Measurements from ENCODE around the gene MPP3.

Gene MPP3

DNA sequence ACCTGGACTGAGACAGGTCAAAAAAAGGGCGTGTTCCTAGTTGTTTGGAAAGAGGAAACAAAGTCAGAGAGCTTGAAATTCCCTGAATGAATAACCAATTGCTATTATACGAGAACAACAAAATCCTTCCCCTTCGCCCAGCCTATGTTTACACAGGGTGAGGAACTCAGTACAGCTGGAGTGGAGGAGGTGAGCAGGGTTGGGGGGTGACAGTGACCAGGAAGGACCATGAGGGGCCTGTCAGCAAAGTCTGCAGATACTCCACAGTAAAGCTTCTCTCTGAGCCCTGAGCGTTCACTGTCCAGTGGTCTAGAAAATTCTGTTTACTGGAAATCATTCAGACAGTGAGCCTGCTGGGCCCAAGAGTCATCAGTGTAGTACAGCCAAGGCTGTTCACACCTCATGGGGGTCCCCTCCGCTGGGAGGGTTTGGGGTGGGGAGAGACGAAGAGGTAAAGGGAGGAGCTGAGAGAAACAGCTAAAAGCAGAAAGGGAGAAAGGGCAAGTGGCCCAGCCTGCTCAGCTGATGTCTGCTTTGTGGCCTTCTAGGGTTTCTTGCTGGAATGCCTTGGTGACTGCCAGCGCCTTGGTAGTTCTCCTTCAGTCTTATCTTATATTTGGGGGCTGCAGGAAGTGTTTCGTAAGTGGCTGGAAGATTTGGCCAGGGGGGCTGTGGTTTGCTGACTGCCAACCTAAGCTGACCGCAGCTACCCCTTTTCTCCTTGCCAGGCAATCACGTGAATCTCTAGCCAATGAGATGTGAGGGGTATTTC lies 59.9 kb downstream of the MPP3 start:
- no peak for DNase-seq (ENCODE audit: low spot score)

GRCh38 chr17:43771463-43771862 lies 61.5 kb downstream of the MPP3 start:
- DNase-seq (ENCODE audit: low spot score) = no peak

DNA sequence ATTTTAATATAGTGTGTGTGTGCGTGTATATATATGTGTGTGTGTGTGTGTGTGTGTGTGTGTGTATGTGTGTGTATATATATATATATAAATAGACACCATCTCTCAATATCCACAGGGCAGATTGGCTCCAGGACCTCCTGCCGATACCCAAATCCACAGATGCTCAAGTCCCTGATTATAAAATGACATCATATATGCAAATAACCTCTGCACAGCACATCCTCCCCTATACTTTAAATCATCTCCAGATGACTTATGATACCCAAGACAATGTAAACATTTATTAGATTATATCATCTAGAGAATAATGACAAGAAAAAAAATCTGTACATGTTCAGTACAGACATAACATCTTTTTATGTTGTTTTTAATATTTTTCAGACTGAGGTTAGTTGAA lies 62.0 kb downstream of the MPP3 start:
- no peak for DNase-seq (ENCODE audit: low spot score)

GRCh38 chr17:43769859-43770258 lies 63.1 kb downstream of the MPP3 start:
- no peak for DNase-seq (ENCODE audit: low spot score)

- DNase-seq (ENCODE audit: low spot score) = no peak
Measured at GRCh38 chr17:43769426-43769825, 63.5 kb downstream of the MPP3 start.

DNA sequence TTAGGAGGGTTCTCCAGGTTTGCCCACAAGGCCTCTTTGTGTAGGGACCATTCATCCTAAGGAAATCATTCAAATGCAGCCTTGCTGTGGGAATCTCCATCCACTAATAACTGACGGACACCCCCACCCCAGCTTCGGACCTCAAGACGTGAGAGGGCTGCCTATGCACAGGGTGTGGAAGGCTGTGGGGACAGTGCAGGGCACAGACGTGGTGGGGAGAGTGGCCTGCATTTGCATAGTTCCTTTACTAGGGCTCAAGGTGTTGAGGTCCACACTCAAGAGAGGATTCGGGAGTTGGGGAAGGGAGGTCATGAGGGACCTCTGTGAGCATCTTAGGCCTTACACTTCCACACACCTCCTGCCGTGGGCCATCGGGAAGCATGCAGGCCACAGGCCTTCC lies 64.0 kb downstream of the MPP3 start:
- no peak for DNase-seq (ENCODE audit: low spot score)

DNA sequence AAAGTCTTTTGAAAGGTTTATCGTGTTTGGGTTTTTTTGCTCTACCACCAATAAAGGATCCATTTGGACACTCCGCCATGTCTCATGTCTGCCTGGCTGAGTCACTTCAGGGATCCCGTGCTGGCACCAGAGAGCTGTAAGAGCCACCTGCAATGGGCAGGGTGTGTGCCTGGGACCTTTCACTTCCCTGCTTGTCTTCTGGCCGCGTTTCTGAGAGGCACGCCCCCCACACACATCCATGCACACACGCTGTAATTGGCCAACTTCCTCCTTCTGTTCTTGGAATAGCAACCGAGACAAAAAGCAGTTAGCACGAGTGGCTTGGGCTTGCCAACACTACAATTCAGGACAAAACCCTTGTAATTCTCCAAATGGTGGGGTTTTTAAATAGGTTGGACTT lies 64.6 kb downstream of the MPP3 start:
- no peak for DNase-seq (ENCODE audit: low spot score)

- DNase-seq (ENCODE audit: low spot score) = no peak
Measured at GRCh38 chr17:43767713-43768059, 65.3 kb downstream of the MPP3 start.

GRCh38 chr17:43767053-43767712 lies 65.8 kb downstream of the MPP3 start:
- DNase-seq (ENCODE audit: low spot score) = no peak

DNA sequence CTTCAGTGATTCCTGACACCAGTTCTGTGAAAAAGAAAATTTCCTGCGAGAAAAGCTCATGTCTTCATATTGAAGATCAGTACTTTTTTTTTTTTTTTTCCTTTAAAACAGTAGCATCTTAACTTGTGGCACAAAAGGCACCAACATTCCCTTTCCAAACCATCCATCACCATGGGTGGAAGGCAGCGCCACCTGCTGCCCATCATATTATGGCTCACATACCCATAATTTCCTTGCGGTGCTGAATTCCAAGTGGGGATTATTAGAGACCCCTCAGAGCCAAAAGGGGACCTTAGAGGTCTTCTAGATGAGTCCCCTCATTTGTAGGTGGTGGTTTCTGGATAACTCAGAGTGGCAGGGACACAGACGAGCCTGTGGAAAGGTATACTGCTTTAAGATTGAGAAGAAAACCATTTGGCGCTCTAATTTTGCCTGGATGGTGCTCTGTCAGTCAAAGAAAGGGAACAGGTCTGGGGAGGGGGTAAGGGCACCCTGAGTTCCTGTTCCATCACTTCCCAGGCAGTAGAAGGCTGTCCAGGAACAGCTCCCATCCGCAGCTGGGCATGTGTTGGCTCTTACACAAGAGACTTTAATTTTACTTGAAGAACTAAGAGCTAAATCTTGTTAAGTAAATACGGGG lies 66.4 kb downstream of the MPP3 start:
- DNase-seq (ENCODE audit: low spot score) = peak; percentile 19

- peak; percentile 92 for DNase-seq (ENCODE audit: low spot score)
Measured at GRCh38 chr17:43760254-43760852, 72.6 kb downstream of the MPP3 start.

DNA sequence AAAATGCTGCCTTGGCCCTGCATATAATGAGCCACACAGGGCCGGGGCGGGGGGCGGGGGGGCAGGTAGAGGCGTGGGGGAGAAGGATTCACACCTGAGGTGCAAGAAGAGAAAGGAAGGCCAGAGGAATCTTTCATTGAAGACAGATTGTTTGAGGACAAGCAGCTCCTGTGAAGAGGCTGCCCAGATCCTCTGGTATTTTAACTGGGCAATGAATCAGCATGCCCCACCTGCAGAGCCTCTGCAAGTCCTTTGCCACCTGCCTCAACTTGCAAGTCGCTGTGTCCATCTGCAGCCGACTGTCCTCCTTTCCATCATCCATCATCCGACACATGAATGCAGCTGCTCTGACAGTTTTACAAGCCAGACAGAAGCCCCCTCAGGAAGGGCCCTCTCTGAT lies 73.1 kb downstream of the MPP3 start:
- DNase-seq (ENCODE audit: low spot score) = no peak

GRCh38 chr17:43758497-43759174 lies 74.3 kb downstream of the MPP3 start, which contains the start of gene SOST:
TSS of gene SOST (minus strand) at chr17:43758791. CDS start at chr17:43758741, 50 bp downstream.
- DNase-seq (ENCODE audit: low spot score) = no peak

GRCh38 chr17:43758086-43758485 lies 74.9 kb downstream of the MPP3 start:
- no peak for DNase-seq (ENCODE audit: low spot score)

DNA sequence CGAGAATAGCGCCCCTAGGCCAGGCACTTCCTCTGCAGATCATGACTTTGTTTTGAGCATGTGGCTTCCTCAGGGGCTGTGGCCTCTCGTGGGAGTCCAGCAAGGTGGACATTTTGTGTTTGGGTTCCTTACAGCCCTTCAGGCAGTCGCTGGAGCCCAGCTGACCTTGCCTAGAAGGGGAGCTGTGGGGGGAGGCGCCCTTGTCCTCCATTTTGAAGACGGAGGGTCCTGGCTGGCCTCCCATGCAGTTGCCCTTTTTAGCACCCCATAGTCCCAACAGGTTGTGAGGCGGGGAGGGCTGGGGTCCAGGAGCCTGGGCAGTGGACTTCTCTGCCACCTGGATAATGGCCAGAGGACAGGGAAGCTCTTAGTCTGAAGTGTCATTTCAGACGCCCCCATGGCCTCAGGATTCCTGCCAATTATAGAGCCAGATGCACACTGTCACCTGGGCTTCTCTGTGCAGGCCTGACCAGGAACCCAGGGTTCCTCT lies 75.7 kb downstream of the MPP3 start:
- DNase-seq (ENCODE audit: low spot score) = no peak

DNA sequence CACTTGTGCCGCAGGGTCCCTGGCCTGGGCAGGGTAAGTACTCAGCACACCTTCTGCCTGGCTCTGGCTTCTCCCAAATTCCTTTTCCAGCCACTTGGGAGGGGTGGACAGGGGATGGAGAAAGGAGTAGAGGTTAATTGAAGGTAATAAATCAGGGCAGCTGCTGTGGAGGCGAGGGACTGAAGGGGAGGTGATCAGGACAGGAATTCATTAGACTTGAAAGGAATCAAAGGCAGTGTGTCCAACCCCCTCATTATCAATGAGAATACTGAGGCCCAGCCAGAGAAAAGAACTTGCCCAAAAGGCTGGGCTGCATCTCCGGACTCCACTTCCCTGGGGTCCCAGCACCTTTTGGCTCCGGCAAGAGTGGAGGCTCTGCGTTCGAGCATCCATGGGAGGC lies 76.7 kb downstream of the MPP3 start:
- DNase-seq (ENCODE audit: low spot score) = no peak

- DNase-seq (ENCODE audit: low spot score) = no peak
Measured at GRCh38 chr17:43755389-43755875, 77.5 kb downstream of the MPP3 start.

- DNase-seq (ENCODE audit: low spot score) = no peak
Measured at GRCh38 chr17:43754947-43755346, 78.0 kb downstream of the MPP3 start.

DNA sequence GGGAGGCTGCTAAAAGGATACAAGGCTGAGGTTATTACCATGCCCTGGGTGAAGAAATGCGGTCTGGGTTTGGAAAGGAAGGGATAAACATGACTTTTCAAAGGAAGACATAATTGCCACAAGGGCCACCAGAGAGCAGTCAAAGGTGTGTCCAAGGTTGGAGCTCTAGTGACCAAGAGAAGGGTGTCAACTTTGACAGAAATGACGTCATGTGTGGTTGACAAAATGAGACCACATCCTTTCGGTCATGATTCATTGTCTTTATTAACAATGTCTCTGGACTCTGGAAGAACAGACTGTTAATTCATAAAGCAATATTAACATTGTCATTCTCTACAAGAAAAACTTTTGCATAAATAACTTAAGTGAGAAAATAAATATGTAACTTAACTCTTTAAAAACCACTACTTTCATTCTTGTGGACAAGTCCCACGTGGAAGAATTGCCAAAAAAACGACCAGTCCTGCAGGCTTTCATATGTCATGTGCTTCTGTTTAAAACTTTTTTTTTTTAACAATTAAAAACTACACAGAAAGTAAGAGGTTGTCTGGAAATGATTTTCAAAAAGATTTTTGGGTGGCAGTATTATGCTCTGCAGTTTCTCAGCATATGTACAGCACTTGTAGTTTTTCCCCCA lies 79.3 kb downstream of the MPP3 start:
- DNase-seq (ENCODE audit: low spot score) = peak; percentile 34

Measured in activated CD4-positive, alpha-beta T cell treated with anti-CD3 and anti-CD28 coated beads, Interleukin-2, Interleukin-4, amounts not matched to agents 100 ng/mL and 50 ng/mL, durations not matched to agents 16 hours and 8 hours (primary cell).